CD4-positive, alpha-beta T cell treated with Interleukin-15 for 4 hours (primary cell): ENCODE results near the gene LMOD3.

Experiments used
- DNase-seq: peaks from one replicate; pipeline ENCODE4 v3.0.0-alpha.2; 2020; ENCODE audit warnings: low spot score

Gene LMOD3

GRCh38 chr3:69058180-69058946, 64.0 kb downstream of the LMOD3 start:
- DNase-seq, result peak; percentile 25
